T-helper 2 cell treated with Interferon-gamma antibody and Interleukin-4, amounts not matched to agents 5 μg/mL and 100 μg/mL, for 36 hours (primary cell): Measurements from ENCODE around the gene PYDC1.
A peak's percentile ranks its signal among the peaks of the same experiment; 100 is the strongest.
"Not testable (repeated sequence)": the region's sequence is repeated elsewhere in the genome, so short reads cannot be mapped to it uniquely, and the experiment has no call there.

Experiments
- DNase-seq: peaks from one replicate; pipeline ENCODE4 v3.0.0; 2021; ENCODE audit warnings: low spot score
- H3K27ac Mint-ChIP-seq: one replicate; pipeline ENCODE4 v1.8.0; 2021; ENCODE audit warnings: mild to moderate bottlenecking, mixed read lengths
- H3K27me3 Mint-ChIP-seq: one replicate; pipeline ENCODE4 v1.8.0; 2021; ENCODE audit warnings: low read depth, mixed read lengths
- H3K36me3 Mint-ChIP-seq: one replicate; pipeline ENCODE4 v1.8.0; 2021; ENCODE audit warnings: low read depth, mixed read lengths
- H3K4me1 Mint-ChIP-seq: one replicate; pipeline ENCODE4 v1.8.0; 2021; ENCODE audit warnings: low read depth, mixed read lengths
- H3K4me3 Mint-ChIP-seq: one replicate; pipeline ENCODE4 v1.8.0; 2022; ENCODE audit warnings: mild to moderate bottlenecking, moderate library complexity, mixed read lengths
- H3K9me3 Mint-ChIP-seq: one replicate; pipeline ENCODE4 v1.8.0; 2021; ENCODE audit warnings: mixed read lengths

PYDC1 gene

DNA sequence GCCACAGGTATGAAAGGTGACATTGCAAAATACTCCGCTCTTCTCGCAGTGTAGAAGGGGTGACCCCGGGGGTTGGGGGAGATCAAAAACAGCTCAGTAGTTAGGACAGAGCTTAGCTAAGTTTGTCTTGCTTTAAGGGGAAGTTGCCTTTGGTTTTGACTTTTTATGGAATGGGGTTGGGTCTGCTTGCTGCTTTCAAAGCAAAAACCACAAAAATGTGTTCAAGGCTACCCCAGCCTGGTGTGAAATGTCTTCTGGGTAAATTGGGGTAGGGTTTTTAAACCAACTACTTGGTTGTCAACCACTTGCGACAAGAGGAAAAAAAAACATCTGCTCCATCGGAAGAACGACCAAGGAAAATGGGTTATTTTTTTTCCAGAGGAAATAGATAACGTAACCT, 30.8 kb downstream of the PYDC1 start:
- Mint-ChIP-seq H3K9me3 (no peaks in the 10 kb centered on the region), H3K4me1 (peaks cover 71% of the 10 kb centered on the region), H3K27me3 (no peaks in the 10 kb centered on the region), H3K36me3 (peaks cover 97% of the 10 kb centered on the region), H3K4me3 (peak overlapping the region; percentile 52), H3K27ac (peak overlapping the region; percentile 73)
- no peak for DNase-seq

DNA sequence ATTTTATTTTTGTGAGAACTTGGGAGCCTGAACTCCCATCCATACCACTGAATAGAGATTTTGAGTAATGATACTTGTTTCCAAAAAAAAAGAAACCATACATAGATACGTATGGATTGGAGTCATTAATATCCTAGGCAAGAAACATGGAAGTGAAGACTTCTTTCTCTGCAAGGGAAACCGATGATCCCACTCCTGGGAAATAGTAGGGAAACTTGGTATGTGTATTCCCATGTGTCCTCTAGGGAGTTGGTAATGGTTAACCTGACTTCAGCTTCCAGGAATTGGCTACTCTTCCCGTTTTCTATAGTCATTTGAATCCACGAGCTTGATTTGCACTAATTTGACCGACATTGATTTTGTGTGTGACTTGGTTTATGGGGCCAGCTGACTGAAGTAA, 31.6 kb downstream of the PYDC1 start:
- peaks cover 66% of the 10 kb centered on the region for H3K4me1 Mint-ChIP-seq
- no peaks in the 10 kb centered on the region for H3K27me3 Mint-ChIP-seq
- DNase-seq, result no peak
- peaks cover 95% of the 10 kb centered on the region for H3K36me3 Mint-ChIP-seq
- no peaks in the 10 kb centered on the region for H3K9me3 Mint-ChIP-seq
- peak overlapping the region; percentile 52 for H3K4me3 Mint-ChIP-seq
- H3K27ac Mint-ChIP-seq, result no peak overlapping the region

- no peak for DNase-seq
- Mint-ChIP-seq H3K4me3 (peak overlapping the region; percentile 28), H3K36me3 (peaks cover 91% of the 10 kb centered on the region), H3K4me1 (peaks cover 62% of the 10 kb centered on the region), H3K9me3 (no peaks in the 10 kb centered on the region), H3K27me3 (peaks cover 1% of the 10 kb centered on the region), H3K27ac (peak overlapping the region; percentile 67)
These were observed 32.0 kb downstream of the PYDC1 start for GRCh38 chr16:31184888-31185287.

DNA sequence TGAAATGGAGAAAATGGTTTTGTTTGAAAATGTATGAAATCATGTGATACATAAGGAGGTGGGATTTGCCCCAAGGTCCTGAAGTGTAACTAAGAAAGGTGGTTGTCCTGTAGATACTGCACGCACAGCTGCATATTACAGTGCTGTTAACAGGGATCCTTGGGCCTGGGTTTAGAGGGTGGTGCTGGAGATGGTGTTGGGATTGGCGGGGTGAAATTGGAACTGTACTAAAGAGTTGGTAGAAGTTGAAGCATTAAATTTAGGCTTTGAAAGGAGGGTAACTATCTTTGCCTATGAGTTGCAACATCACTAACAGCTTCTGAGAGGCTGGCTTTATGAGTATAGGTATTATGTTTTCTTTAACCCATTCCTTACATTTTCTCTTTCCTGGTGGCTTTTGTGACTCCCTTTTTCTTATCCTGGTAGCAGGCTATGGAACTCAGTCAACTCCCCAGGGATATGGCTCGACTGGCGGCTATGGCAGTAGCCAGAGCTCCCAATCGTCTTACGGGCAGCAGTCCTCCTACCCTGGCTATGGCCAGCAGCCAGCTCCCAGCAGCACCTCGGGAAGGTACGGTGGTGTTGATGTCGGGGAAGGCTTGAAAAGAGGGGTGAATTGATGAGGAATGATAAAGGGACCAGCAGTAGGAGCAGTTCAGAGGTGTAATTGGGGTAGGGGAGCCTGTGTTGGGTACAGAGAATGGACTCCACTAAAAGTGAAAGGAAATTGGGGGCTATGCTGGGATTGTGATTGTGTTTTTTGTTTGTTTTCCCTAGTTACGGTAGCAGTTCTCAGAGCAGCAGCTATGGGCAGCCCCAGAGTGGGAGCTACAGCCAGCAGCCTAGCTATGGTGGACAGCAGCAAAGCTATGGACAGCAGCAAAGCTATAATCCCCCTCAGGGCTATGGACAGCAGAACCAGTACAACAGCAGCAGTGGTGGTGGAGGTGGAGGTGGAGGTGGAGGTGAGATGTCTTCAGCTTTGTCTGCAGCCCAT, 33.2 kb downstream of the PYDC1 start:
- H3K9me3 Mint-ChIP-seq, result no peaks in the 10 kb centered on the region
- peaks cover 60% of the 10 kb centered on the region for H3K4me1 Mint-ChIP-seq
- peaks cover 80% of the 10 kb centered on the region for H3K36me3 Mint-ChIP-seq
- H3K27ac Mint-ChIP-seq, result peak overlapping the region; percentile 98
- peak overlapping the region; percentile 96 for H3K4me3 Mint-ChIP-seq
- DNase-seq, result no peak
- H3K27me3 Mint-ChIP-seq, result peaks cover 2% of the 10 kb centered on the region

- peaks cover 62% of the 10 kb centered on the region for H3K4me1 Mint-ChIP-seq
- H3K4me3 Mint-ChIP-seq, result peak overlapping the region; percentile 96
- H3K27me3 Mint-ChIP-seq, result peaks cover 2% of the 10 kb centered on the region
- H3K27ac Mint-ChIP-seq, result peak overlapping the region; percentile 98
- no peaks in the 10 kb centered on the region for H3K9me3 Mint-ChIP-seq
- DNase-seq, result no peak
- H3K36me3 Mint-ChIP-seq, result peaks cover 70% of the 10 kb centered on the region
These were observed 34.5 kb downstream of the PYDC1 start for GRCh38 chr16:31182391-31182790.

DNA sequence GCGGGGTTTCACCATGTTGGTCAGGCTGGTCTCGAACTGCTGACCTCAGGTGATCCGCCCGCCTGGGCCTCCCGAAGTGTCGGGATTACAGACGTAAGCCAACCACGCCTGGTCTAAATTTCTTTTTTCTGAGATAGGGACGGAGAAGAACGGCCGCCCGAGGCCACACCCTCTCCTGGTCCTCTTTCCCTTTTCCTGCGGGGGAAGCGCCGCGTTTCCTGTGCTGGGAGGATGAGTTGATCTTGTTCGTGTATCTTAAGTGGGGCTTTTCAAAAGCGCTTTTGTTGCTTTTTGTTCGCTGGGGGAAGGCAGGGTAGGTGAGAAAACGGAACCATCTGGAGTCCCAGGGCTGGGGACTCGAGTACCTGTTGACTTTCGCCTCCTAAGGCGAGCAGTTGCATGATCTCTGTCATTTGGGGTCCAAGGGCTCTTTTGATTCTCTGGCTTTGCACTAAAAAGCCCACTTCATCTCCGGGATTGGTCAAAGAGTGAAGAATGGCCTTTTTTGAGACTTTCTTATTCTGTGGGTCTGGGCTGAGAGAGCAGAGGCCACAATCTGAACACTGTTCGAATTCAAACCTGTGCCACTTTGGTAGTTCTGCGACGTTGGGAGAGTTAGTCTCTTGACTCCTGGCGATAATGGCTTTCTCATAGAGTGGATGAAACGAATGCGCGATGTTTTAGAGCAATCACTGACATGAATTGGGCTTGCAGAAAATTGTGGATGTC, 35.7 kb downstream of the PYDC1 start:
- DNase-seq, result peak; percentile 46
- peak overlapping the region; percentile 98 for H3K27ac Mint-ChIP-seq
- H3K36me3 Mint-ChIP-seq, result peaks cover 59% of the 10 kb centered on the region
- H3K4me1 Mint-ChIP-seq, result peaks cover 58% of the 10 kb centered on the region
- H3K9me3 Mint-ChIP-seq, result no peaks in the 10 kb centered on the region
- H3K4me3 Mint-ChIP-seq, result peak overlapping the region; percentile 96
- H3K27me3 Mint-ChIP-seq, result peaks cover 2% of the 10 kb centered on the region

- peak within 1 kb of the TSS; percentile 96 for H3K4me3 Mint-ChIP-seq
- DNase-seq, result peak; percentile 91
- H3K27ac Mint-ChIP-seq, result peak within 1 kb of the TSS; percentile 98
These were observed 37.0 kb downstream of the PYDC1 start, which contains the start of gene FUS for GRCh38 chr16:31179747-31180459. Gene FUS, plus strand, starts transcription at chr16:31180139. Its CDS starts 76 bp downstream, at chr16:31180215.

GRCh38 chr16:31179219-31179746, 37.7 kb downstream of the PYDC1 start:
- H3K36me3 Mint-ChIP-seq, result peaks cover 41% of the 10 kb centered on the region
- H3K27me3 Mint-ChIP-seq, result peaks cover 2% of the 10 kb centered on the region
- peak overlapping the region; percentile 98 for H3K27ac Mint-ChIP-seq
- no peaks in the 10 kb centered on the region for H3K9me3 Mint-ChIP-seq
- H3K4me3 Mint-ChIP-seq, result peak overlapping the region; percentile 96
- H3K4me1 Mint-ChIP-seq, result peaks cover 42% of the 10 kb centered on the region
- no peak for DNase-seq

More at GRCh38 chr16:31179747-31180459, 37.0 kb downstream of the PYDC1 start, which contains the start of gene FUS:
- Mint-ChIP-seq H3K4me1 (peaks cover 46% of the 10 kb centered on the region), H3K27me3 (peaks cover 2% of the 10 kb centered on the region), H3K9me3 (no peaks in the 10 kb centered on the region), H3K36me3 (peaks cover 45% of the 10 kb centered on the region)

GRCh38 chr16:31177136-31177535, 39.8 kb downstream of the PYDC1 start:
- peaks cover 21% of the 10 kb centered on the region for H3K36me3 Mint-ChIP-seq
- peaks cover 2% of the 10 kb centered on the region for H3K27me3 Mint-ChIP-seq
- peak overlapping the region; percentile 79 for H3K4me3 Mint-ChIP-seq
- no peaks in the 10 kb centered on the region for H3K9me3 Mint-ChIP-seq
- peaks cover 25% of the 10 kb centered on the region for H3K4me1 Mint-ChIP-seq
- peak; percentile 68 for DNase-seq
- H3K27ac Mint-ChIP-seq, result peak overlapping the region; percentile 67

GRCh38 chr16:31170048-31170447, 46.9 kb downstream of the PYDC1 start:
- DNase-seq, H3K4me3 Mint-ChIP-seq, H3K27ac Mint-ChIP-seq, H3K4me1 Mint-ChIP-seq, H3K27me3 Mint-ChIP-seq, H3K36me3 Mint-ChIP-seq, H3K9me3 Mint-ChIP-seq: not testable (repeated sequence)

- H3K9me3 Mint-ChIP-seq, result no peaks in the 10 kb centered on the region
- H3K4me1 Mint-ChIP-seq, result peaks cover 3% of the 10 kb centered on the region
- no peaks in the 10 kb centered on the region for H3K36me3 Mint-ChIP-seq
- H3K27ac Mint-ChIP-seq, result no peak overlapping the region
- no peaks in the 10 kb centered on the region for H3K27me3 Mint-ChIP-seq
- DNase-seq, result no peak
- no peak overlapping the region for H3K4me3 Mint-ChIP-seq
These were observed 48.1 kb downstream of the PYDC1 start for GRCh38 chr16:31168848-31169247.

DNA sequence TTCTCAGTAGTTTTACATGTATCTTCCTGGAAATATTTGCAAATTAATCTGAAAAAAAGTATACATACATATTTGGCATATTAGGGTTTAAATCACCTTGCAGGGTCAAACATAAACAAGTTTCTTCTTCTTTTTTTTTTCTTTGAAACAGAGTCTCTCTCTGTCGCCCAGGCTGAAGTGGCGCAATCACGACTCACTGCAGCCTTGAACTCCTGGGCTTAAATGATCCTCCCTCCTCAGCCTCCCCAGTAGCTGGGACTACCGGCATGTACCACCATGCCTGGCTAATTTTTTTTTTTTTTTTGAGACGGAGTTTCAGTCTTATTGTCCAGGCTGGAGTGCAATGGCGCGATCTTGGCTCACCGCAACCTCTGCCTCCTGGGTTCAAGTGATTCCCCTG, 49.6 kb downstream of the PYDC1 start:
- DNase-seq, result no peak
- no peaks in the 10 kb centered on the region for H3K36me3 Mint-ChIP-seq
- H3K4me3 Mint-ChIP-seq, result no peak overlapping the region
- H3K27ac Mint-ChIP-seq, result no peak overlapping the region
- H3K9me3 Mint-ChIP-seq, result no peaks in the 10 kb centered on the region
- H3K27me3 Mint-ChIP-seq, result peaks cover 3% of the 10 kb centered on the region
- H3K4me1 Mint-ChIP-seq, result peaks cover 3% of the 10 kb centered on the region
